Amniotic epithelial cell (primary cell): ENCODE measurements around the gene FHAD1.
"Not testable (repeated sequence)": the region's sequence is repeated elsewhere in the genome, so short reads cannot be mapped to it uniquely, and the experiment has no call there.

Experiments used
- DNase-seq: peaks from one replicate; pipeline ENCODE4 v3.0.0-alpha.2; 2010; ENCODE audit warnings: low read depth

Gene FHAD1

DNA sequence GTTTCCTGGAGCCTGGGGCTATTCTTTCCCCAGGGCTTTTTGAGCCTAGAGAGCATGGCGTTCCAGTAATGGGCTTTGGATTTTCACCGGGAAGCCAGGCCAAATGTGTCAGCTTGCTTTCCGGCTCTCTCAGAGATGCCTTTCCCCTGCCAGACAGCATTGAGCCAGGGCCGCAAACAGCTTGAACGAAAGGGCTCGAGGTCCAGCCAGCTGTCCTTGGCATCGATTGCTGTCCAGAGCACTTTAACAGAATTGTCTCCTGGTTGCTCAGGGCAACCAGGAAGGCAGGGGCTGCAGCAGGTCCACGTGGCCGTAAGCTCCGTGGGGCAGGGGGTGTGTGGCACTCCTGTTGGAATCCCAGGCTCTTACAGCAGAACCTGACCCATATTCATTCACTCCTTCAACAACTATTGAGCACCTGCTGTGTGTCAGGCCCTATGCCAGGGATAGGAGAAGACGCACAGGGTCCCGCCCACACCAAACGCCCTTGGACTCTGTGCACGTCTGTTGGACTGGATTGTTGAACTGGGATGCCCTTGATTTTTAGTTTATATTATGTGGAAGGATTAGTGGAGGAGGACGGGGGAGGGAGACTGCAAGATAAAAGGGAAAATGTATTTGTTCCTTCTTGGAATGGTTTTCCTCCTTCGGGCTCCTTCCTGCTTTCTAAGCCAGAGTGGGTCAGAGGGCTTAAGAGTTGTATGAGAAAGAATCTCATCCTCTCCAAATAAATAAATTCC, 123.9 kb downstream of the FHAD1 start:
- peak; percentile 87 for DNase-seq

DNA sequence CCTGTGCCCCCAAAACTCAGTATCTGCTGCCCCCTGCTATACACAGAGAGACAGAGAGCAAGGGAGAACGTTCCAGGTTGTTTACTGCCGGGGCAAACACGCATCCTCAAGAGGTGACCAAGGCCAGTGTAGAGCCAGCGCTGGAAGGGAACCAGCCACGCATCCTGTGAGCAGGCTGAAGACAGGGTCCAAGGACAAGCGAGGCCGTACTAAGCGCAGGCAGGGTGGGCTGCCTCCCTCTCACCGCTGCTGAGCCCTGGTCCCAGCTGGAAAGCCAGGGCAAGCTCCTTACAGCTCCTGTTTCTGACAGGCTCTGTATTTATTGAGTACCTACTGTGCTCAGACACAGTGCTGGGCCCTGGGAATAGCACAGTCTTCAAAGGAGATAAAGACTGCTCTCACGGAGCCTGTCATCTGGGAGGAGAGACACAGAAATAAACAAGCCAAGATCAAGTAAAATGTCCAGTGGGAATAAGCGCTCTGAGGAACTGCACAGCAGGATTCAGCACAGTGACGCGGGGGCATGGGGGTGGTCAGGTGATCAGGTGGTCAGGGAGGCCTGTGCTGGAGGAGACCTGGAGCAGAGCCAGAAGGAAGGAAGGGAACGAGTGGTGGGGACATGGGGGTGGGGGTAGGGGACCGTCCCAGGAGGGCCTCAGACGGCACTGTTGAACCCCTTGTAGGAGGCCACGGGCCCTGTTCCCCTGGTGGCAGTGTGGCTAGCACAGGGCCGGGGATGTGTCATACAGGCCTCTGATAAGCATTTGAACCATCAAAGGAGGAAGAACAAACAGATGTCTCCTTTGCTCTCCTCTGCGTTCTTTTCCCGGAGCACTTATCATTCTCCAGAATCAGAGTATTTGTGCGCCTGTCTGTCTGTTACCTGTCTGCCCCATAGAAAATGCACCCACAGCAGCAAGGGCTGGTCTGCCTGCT, 124.9 kb downstream of the FHAD1 start:
- DNase-seq = peak; percentile 46

DNA sequence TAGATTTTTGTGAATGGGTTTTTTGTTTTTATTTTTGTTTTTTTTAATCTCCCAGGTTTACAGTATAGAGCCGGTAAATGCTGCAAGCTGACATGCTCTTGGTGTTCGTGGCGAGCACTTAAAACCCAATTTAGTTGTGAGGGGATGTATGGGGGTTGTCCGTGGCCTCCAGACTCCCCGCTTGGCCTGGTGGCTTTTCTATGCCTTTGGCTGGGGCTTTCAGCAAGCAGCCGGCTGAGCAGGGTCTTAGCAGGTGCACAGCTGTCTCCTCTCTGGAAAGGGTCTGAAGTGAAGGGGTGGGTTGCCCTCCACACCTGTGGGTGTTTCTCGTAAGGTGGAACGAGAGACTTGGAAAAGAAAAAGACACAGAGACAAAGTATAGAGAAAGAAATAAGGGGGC, 131.7 kb downstream of the FHAD1 start:
- DNase-seq = no peak

DNA sequence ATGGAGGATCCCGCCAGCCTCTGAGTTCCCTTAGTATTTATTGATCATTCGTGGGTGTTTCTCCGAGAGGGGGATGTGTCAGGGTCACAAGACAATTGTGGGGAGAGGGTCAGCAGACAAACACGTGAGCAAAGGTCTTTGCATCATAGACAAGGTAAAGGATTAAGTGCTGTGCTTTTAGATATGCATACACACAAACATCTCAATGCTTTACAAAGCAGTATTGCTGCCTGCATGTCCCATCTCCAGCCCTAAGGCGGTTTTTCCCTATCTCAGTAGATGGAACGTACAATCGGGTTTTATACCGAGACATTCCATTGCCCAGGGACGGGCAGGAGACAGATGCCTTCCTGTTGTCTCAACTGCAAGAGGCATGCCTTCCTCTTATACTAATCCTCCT, 132.1 kb downstream of the FHAD1 start:
- DNase-seq = not testable (repeated sequence)

DNA sequence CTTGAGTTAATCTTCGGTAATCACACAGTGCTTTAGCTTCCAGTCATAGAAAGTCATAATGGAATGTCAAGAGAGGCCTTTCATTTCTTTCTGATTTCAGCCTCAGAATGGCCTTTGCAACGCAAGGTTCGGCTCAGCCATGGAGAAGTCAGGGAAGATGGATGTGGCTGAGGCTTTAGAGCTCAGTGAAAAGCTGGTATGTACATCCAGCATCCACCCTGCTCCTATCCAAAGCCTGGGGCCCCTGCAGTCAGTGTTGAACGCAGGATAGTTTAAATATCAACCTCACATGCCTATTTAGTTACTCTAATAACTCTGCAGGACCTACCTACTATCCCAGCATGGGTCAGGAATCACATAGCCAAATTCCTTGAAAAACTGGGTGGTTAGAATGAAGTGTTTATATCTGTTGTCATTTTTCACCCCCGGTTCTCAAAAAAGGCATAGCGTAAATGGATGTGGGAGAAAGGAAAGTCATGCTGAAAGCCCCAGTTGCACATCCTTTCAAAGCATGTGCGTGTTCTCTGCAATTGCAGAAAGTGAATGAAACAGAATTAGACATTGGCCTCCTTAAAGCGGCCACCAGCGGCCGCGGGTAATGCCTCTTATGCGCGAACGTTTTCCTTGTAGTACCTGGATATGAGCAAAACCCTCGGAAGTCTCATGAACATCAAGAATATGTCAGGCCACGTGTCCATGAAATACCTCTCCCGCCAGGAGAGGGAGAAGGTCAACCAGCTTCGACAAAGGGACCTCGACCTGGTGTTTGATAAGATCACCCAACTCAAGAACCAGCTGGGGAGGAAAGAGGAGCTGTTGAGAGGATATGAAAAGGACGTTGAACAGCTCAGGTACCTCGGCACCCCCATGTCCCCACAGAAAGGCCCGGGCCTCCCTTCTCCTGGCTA, 133.8 kb downstream of the FHAD1 start:
- no peak for DNase-seq

DNA sequence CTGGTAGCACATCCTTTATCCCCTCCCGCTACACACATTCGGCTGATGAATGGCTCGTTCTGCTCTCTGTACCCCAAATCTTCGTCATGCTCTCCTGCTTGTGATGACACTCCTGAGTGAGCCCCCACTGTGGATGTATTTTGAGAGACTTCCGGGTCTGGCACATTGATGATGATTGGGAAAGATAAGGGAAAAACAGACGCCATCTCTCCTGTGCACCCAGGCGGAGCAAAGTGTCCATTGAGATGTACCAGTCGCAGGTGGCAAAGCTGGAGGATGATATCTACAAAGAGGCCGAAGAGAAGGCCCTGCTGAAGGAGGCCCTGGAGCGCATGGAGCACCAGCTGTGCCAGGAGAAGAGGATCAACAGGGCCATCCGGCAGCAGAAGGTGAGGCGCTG, 134.8 kb downstream of the FHAD1 start:
- DNase-seq = no peak

DNA sequence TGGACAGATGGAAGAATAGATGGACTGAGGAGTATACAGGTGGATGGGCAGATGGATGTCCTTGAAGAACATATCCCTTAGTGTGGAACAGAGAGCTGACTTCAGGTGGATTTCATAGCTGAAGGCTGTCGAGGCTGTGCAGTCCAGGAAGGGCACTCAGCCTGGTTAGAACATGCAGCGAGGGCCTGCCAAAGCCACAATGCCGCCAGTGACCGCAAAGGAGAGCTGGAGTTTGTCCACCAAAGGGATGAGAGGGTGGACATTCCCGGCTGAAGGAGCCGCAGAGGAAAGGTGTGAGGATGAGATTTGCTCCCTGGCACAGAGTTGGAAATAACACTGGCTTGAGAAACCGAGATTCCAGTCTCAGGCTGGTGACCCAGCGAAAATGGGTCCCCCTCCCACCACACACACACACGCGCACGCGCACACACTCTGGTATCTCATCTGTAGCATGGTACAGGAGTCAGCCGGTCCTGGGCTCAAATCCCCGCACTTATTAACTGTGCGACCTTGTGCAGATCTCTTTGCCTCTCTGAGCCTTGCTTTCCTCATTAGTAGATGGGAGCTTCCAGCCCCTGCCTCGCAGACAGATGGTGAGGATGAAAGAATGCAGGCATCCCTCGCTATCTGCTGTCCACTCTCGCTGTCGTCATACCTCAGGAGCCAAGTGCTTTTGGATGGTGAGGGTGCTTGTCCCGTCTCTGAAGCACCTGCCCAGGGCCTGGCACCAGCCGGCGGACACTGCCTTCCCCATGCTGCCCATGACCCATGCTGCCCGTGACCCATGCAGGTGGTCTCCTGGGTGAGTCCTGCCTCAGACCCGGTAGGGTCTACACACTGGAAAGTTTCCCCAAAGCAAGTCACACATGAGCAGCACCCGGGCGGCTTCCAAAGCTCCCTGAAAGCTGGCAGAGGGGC, 135.8 kb downstream of the FHAD1 start:
- no peak for DNase-seq

DNA sequence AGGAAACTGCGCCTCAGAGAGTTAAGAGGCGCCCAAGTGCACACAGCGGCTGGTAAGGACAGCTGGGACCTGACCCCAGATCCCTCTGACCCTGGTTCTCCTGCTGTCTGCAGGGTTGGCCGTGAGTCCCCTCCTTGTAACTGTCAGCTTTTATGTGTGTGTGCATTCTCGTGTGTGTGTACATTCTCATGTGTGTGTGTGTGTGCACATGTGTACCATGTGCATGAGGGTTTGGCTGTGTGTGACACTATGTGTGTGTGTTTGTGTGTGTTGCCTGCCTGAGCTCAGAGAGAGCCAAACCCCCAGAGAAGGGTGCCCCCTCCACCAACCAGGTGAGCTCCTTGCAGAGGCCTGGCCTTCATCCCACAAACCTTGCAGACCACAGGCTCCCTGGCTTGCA, 136.8 kb downstream of the FHAD1 start:
- no peak for DNase-seq

DNA sequence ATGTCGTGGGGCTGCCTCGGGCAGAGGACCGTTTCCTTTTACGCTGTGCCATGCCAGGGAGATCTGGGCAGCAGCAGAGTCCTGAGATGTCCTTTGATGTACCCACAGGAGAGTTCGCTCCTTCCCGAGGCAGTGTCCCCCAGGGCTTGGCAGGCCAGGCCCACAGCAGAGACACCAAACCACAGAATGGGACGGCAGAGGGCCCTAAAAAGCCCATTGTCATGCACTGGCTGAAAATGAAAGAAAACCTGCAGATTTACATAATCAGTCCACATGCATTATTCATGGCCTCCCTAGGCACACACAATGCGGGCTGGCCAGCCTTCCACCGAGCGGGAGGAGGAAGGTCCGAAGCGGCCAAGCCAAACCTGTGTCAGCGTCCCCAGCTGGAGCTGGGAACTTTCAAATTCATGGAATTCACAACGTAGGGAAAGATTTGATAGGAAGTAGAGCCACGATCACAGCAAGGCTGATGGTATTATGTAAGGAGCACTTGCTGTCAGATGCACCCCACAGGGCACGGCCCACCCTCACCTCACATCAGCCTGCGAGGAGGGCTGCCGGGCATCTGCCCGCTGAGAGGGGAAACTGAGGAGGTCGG, 137.4 kb downstream of the FHAD1 start:
- DNase-seq = no peak

DNA sequence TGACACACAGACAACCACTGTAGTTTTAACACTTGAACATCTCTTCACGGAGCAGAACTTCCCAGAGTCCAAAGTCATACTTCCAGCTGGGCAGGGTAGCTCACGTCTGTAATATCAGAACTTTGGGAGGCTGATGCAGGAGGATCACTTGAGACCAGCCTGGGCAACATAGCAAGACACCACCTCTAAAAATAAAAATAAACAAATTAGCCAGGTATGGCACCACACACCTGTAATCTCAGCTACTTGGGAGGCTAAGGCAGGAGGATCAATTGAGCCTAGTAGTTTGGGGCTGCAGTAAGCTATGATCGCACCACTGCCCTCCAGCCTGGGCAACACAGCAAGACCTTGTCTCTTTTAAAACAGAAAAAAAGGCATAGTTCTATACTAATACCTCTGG, 138.4 kb downstream of the FHAD1 start:
- DNase-seq = no peak

DNA sequence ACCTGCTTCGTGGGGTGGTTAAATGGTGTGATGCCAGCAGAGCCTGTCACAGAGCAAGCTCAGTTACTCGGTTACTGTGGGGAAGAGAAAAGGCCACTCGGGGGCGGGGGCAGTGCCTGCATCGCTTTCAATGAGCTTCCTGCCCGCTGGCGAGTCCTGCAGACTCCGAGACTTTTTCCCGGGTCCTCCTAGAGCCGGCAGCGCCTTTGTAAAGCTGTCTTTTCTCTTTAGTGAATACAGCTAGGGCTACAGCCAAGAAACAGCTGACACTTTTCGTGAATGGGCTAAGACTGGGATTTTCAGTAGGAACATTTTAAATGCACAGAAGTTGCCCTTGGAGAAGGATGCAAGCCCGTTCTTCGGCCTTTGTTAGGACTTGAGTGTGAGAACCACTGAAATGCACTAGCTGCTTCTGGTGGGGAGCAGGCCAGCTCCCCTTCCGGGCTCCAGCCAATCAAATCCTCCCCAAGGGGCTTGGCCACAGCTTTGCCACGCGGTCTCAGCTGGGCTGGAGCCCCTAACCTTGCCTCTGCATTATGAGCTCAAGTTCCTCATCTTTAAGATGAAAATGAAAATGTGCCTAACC, 139.2 kb downstream of the FHAD1 start:
- DNase-seq = no peak

DNA sequence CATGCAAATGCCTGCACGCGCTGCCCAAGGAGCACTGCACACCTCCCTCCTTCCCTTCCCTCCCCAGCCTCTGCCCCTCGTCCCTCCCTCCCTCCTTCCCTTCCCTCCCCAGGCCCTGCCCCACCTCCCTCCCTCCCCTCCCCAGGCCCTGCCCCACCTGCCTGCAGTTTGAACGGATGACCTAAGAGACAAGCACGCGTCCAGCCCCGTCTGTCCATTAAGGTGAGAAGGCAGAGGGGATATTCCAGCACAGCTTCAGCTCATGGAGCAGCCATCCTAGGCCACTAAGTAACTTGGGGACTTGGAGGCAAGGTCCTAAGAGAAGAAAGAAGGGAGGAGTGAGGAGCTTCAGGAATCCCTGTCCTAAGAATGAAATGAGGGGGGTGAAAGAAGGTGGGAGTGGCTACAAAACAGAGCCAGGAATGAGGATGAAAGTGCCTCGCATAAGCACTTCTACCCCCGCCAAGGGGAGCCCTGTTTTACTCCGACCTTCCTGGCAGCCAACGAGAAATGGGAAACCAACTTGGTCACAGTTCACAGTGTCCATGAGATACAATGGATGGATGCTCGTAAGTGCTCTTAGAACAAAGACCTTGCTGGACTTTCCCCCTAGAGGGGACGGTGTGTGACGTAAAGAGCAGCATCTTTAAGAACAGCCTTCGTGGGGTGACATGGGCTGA, 141.3 kb downstream of the FHAD1 start:
- no peak for DNase-seq

DNA sequence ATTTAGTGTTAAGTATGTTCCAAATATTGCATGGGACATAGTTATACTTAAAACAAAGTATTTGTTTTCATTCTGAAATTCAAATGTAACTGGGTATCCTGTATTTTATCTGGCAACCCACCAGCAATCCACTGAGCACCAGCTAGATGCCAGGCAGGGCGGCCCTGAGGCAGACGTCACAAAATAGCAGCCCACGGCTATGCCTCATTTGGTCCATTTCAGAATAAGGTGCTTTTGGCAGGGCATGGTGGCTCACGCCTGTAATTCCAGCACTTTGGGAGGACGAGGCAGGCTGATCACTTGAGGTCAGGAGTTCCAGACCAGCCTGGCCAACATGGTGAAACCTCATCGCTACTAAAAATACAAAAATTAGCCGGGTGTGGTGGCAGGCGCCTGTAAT, 142.8 kb downstream of the FHAD1 start:
- DNase-seq = not testable (repeated sequence)

DNA sequence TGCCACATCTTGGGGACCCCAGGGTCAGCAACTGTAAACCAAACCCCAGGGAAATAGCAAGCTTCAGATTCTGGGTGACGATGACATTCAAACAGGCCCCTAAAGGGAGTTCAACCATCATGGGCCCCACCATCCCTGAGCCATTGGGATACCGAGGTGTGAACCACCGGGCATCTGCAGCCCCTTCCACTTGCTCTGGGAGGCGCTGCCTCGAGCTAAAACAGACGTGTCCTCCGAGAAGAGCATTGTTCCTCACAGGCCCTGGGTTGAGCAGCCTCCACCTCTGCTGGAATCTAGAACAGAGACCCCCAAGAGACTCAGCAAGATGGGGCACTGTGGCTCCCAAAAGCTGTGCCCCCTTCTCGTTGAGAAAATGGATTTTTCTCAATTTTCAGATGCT, 143.6 kb downstream of the FHAD1 start:
- DNase-seq = no peak

DNA sequence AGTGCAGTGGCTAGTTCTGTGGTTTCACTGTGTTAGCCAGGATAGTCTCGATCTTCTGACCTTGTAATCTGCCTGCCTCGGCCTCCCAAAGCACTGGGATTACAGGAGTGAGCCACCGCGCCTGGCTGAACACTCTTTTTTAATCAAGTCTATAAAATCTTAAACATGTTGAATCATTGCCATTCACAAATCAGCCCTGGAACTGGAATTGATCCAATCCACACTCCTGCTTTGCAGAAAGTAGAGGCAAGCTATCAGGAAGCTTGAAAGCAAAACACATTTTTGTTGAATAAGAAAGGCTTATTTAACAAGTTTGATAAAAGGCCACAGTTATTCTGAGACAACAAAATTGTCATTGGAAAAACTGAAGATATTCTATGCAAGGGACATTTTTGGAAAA, 144.3 kb downstream of the FHAD1 start:
- DNase-seq = no peak

DNA sequence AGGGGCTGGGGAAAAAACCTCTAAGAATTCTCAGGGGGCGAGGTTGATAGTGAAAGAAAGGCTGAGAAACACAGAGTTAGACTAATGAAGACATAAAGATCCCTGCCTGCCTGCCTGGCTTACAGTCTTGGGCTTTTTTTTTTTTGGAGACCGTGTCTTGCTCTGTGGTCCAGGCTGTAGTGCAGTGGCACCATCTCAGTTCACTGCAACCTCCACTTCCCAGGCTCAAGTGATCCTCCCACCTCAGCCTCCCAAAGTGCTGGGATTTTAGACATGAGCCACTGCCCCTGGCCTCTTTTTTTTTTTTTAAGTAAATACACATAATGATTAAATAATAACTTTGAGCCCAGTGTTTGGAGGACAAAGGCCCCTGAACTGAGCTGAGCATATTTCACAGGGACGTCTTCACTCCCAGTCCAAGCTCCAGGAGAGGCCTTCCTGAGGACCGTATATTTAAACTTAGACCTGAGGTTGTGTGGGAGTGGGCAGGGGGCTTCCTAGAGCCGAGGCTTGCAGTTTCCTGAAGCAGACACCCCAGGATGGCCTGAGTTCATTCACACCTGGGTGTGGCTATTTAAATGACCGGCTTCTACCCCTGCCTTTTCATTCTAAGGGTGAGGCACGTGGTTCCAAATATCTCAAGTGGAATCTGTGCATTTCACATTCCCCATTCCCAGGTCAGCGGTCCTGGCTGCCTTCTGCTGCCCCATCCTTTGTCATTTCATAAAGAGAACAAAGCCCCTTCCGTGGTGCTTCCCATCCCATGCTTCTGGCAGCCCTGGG, 146.6 kb downstream of the FHAD1 start:
- DNase-seq = no peak

DNA sequence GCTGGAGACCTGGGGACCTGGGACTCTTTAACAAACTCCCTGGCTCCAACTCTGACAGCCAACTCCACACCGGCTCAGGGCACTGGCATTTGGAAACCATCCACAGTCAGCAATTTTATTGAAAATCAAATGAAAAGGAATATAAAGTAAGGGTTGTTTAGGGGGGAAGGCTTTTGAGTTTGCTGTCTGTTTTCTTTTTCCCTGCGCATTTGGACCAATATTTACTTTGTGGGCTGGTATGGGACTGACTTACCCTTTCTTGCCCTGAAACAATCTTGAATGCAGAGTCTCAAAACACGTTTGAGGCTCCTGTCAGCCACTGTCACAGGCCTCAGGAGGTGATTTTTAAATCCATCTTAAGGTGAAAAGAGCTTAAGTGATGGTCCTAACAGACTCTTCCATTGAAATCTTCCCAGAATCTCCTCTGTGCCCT, 147.3 kb downstream of the FHAD1 start:
- DNase-seq = no peak

DNA sequence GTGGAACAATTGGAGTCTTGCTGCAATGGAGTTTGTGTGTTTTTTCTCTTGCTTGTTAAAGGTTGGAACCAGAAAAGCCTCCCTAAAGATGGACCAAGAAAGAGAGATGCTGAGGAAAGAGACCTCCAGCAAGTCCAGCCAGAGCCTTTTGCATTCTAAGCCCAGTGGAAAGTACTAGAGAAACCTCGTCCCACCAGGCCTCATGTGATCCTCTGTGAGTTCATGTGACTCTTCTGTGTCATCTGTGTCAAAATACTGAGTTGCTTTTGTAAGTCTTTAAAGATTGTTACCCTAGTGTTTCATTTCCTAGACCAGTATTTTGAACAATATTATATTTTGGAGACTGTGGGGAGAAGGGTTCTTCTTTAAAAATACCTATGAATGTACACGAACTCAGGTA, 150.2 kb downstream of the FHAD1 start:
- DNase-seq = no peak

DNA sequence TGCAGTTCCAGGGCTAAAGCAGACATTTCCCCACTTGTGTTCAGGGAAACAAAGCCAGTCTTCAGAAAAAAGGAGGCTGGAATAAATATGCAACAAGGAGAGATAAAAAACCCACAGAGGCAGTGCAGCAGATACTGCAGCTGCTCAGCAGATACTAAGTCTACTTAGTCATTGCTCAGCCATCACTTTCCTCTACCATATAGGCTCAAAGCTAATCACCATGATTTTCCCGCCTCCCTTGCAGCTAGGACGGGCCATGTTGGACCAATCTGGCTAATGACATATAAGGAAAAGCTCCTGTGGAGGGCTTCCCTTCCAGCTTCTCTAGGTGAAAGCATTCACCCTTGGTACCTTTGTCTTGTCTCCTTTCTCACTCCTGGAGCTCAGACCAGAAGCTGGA, 152.7 kb downstream of the FHAD1 start:
- DNase-seq = peak; percentile 75
